Stimulated activated naive CD8-positive, alpha-beta T cell treated with anti-CD3 and anti-CD28 coated beads, Interleukin-15, amount 100 ng/mL, for 72 hours (primary cell): ENCODE data around the gene FOXO3.
"Not testable (repeated sequence)": the region's sequence is repeated elsewhere in the genome, so short reads cannot be mapped to it uniquely, and the experiment has no call there.

ENCODE experiments used
- ATAC-seq: fragments of 150-1000 bp; cut with Tn5 transposase; 2 replicates; pipeline ENCODE4 v1.10.0; 2021; ENCODE audit warnings: mild to moderate bottlenecking, moderate library complexity
- DNase-seq, 2 donors: peaks; one replicate each; pipeline ENCODE4 v3.0.0; 2021 to 2022
- H3K27ac Mint-ChIP-seq, 2 donors: one replicate each; pipeline ENCODE4 v1.8.0; 2022; ENCODE audit warnings: mild to moderate bottlenecking in 2 of 2, mixed read lengths in 2 of 2, moderate library complexity in 2 of 2
- H3K27me3 Mint-ChIP-seq: one replicate; pipeline ENCODE4 v1.8.0; 2022; ENCODE audit warnings: mixed read lengths
- H3K4me1 Mint-ChIP-seq: one replicate; pipeline ENCODE4 v1.8.0; 2022; ENCODE audit warnings: mild to moderate bottlenecking, mixed read lengths
- H3K4me3 Mint-ChIP-seq, 2 donors: one replicate each; pipeline ENCODE4 v1.8.0; 2022; ENCODE audit warnings: mild to moderate bottlenecking in 2 of 2, mixed read lengths in 2 of 2, moderate library complexity in 1 of 2
- H3K9me3 Mint-ChIP-seq, 2 donors: one replicate each; pipeline ENCODE4 v1.8.0; 2022; ENCODE audit warnings: mixed read lengths in 2 of 2

Gene FOXO3

DNA sequence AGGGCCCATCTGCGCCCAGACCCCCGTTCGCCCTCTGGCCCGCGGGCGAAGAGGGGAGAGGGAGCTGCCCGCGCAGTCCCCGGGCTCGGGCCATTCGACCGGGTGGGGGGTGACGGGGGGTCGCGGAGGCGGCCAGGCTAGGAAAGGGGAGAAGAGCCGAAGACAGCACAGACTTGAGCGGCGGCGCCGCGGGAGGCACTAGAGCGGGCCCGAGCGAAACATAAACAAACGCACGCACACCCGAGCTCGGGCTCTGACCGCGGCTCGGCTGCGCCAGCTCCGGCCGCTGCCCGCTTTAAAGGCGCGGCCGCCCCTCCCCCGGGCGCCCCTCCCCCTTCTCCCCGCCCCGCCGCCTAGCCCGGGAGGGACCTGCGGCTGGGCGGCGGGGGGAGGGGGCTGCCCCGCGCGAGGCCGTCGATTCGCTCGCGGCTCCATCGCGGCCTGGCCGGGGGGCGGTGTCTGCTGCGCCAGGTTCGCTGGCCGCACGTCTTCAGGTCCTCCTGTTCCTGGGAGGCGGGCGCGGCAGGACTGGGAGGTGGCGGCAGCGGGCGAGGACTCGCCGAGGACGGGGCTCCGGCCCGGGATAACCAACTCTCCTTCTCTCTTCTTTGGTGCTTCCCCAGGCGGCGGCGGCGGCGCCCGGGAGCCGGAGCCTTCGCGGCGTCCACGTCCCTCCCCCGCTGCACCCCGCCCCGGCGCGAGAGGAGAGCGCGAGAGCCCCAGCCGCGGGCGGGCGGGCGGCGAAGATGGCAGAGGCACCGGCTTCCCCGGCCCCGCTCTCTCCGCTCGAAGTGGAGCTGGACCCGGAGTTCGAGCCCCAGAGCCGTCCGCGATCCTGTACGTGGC is at the start of gene FOXO3:
FOXO3 (plus strand) TSS at position 455 of the 846 bp plus-strand sequence; CDS start at position 747, 292 bp downstream.
- H3K4me1 Mint-ChIP-seq = peaks cover 52% of the 10 kb centered on the region
- no peaks in the 10 kb centered on the region for H3K9me3 Mint-ChIP-seq
- H3K27ac Mint-ChIP-seq = peak within 1 kb of the TSS in 1 of 2 donors; percentile 72
- DNase-seq = peak; percentile 50 to 61
- peaks cover 27% of the 10 kb centered on the region for H3K27me3 Mint-ChIP-seq
- H3K4me3 Mint-ChIP-seq = peak within 1 kb of the TSS; percentile 82 to 90
- ATAC-seq = peak; percentile 8

DNA sequence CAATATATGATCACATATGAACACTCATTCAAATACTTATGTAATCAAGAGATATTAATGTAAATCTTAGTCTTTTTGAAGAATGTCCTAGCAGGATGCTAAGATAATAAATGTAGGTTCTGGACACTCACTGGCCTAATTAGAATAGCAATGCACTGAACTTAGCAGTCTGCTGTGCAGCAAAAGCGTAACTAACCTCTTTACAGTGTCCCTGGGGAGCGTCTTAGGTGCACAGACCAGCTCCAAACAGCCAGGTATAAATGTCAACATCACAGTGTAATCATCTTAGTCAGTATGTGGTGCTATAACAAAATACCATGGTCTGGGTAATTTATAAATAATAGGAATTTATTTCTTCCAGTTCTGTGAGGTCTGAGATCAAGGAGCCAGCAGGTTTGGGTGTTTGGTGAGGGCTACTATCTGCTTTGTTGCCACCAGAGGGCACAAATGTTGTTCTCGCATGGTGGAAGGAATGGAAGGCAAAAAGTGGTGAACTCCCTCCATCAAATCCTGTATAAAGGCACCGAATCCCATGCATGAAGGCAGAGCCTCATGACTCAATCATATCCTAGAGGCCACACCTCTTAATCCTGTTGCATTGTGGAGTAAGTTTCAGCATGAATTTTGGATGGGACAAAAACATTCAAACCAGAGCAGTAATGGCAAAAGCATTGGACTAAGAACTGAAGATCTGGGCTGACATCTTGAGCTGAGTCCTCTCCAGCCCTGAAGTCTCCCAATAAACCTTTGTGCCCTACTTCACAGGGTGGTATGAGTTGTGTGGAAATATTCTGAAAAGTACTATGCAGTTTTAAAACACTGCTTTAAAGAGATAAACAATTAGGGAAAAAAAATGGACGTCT is 41.8 kb upstream of the FOXO3 start:
- Mint-ChIP-seq H3K4me3 (no peak overlapping the region), H3K27me3 (no peaks in the 10 kb centered on the region), H3K27ac (no peak overlapping the region), H3K9me3 (no peaks in the 10 kb centered on the region), H3K4me1 (no peaks in the 10 kb centered on the region)
- ATAC-seq (no peak), DNase-seq (no peak)

DNA sequence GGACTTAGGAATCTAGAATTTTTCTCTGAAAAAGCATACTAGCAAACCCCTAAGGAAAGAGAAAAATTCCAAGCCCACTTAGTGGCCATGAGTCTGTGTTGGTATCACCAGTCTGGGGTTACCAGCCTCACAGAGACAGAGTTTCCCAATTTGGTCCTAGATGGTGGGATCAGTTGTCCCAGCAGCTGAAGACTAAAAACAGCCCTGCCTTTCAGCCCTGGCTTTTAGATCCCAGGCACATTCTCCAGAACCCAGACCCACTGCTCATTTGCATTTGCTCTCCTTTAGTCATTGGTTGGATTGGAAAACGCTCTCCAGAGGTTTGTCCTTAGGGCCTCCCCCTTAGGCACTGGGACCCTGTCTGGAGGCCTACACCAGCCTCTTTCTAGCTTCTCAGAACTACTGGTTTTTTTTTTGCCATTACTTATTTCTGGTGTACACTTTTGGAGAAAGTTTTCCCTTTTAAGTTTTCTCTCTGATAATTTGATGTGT is 39.1 kb upstream of the FOXO3 start:
- no peaks in the 10 kb centered on the region for H3K27me3 Mint-ChIP-seq
- DNase-seq (no peak), ATAC-seq (no peak)
- no peaks in the 10 kb centered on the region for H3K4me1 Mint-ChIP-seq
- no peak overlapping the region for H3K4me3 Mint-ChIP-seq
- H3K27ac Mint-ChIP-seq = no peak overlapping the region
- no peaks in the 10 kb centered on the region for H3K9me3 Mint-ChIP-seq

DNA sequence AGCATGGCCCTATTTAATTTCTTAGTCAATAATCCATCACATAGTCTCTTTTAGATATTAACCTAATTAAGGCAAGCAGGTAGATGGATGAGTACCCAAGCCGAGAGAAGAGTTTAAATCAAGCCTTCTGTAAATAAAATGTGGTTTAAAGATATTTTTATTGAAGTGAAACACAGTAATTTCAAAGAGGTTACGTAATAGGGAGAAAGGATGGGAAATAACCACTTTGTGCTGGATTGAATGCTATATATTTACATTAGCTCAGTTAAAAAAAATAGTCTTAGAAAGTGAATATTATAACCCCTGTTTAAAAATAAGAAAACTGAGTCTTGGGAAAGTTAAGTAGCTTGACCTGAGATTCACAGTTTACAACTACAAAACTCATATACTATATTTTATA is 37.0 kb upstream of the FOXO3 start:
- Mint-ChIP-seq H3K27ac (no peak overlapping the region), H3K4me3 (no peak overlapping the region), H3K27me3 (no peaks in the 10 kb centered on the region), H3K9me3 (no peaks in the 10 kb centered on the region), H3K4me1 (no peaks in the 10 kb centered on the region)
- no peak for ATAC-seq
- no peak for DNase-seq

DNA sequence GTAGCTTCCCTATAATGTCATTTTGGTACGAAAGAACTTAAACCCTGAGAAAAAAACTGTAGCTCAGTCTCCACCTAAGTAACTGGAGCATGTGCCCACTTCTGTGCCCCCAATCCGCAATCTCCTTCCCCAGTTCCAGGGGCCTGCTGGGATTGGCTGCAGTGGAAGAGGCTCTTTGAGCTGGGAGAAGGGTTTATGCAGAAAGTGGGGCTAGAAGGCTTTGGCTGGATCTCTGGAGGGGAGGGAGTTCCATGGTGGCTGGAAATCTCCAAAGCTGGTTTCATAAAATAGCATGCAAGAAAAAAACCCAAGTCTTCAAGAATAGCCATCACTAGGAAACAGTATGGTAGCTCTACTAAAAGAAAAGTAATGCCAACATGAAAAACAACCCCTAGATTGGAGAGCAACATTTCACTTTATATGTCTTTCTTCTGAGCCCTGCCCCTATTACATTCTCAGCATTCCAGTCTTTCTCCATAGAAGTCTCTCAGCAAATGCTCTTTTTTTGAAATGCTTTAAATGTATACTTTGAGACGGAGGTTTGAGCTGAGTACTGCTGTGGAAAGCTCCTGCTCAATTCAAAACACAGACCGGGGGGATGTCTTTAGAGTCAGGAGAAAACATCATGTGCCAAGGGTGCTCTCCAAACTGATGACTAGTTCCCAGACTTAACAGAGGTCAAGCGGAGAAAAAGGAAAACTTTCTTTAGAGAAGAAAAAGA is 36.0 kb upstream of the FOXO3 start:
- no peak for DNase-seq
- Mint-ChIP-seq H3K4me1 (no peaks in the 10 kb centered on the region), H3K4me3 (no peak overlapping the region), H3K27me3 (no peaks in the 10 kb centered on the region), H3K9me3 (no peaks in the 10 kb centered on the region), H3K27ac (no peak overlapping the region)
- ATAC-seq = no peak

DNA sequence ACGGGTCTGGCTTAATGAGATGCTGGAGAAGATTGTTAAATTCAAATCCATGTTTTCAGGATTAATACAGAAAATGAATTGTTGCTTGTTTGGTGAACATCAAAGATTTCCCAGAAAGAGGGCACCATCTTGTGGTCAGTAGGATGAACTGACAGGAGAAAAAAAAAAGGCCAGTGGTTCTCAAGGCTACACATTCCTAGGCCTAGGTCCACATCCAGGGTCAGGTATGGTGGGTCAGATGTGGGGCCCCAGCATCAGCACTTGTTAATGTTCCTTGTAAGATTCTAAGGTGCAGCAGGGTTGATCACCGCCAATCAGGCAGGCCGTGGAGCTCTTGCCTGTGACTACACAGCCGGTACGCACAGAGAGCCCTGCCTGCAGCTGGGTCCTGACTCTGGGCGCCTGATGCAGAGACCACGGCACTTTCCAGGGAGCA is 34.0 kb upstream of the FOXO3 start:
- Mint-ChIP-seq H3K4me1 (no peaks in the 10 kb centered on the region), H3K27ac (no peak overlapping the region), H3K27me3 (no peaks in the 10 kb centered on the region), H3K4me3 (no peak overlapping the region), H3K9me3 (no peaks in the 10 kb centered on the region)
- peak; percentile 31 for ATAC-seq
- DNase-seq = no peak

DNA sequence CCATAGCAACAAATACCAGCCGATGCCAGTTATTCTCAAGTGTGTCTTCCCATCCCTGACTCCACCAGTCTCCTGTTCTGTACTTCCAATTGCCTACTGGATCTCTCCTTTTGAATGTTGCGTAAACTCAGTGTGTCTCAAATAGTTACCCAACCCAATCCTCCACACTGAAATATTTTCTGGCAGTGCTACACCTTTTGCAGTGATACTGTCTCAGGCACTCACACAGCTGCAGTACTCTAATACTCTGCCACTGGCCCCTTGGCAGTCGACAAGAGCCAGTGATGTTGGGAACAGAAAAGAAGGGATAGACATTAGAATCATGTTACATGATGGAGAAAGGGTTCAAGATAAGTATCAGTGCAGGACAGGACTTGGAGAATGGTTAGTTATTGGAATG is 31.8 kb upstream of the FOXO3 start:
- H3K27ac Mint-ChIP-seq = no peak overlapping the region
- no peaks in the 10 kb centered on the region for H3K9me3 Mint-ChIP-seq
- ATAC-seq (no peak), DNase-seq (no peak)
- no peaks in the 10 kb centered on the region for H3K4me1 Mint-ChIP-seq
- H3K27me3 Mint-ChIP-seq = no peaks in the 10 kb centered on the region
- no peak overlapping the region for H3K4me3 Mint-ChIP-seq

DNA sequence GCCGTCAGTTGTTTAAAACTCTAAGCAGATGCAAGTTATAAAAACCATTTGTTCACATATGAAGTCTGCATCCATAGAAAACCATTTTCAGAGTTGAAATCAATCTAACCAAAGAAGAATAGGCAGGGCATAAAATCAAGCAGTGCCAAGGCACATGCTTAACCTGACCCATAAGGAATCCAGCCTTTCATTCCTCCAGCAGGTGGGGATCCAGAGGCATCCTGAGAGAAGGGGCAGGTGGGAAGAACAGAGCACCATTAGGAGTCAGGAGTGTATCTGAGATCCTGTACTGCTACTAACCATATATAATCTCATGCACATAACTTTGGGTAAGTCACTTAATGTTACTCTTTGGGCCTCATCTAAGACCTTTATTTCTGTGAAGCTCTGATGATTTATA is 29.4 kb upstream of the FOXO3 start:
- H3K27me3 Mint-ChIP-seq = no peaks in the 10 kb centered on the region
- H3K4me1 Mint-ChIP-seq = no peaks in the 10 kb centered on the region

DNA sequence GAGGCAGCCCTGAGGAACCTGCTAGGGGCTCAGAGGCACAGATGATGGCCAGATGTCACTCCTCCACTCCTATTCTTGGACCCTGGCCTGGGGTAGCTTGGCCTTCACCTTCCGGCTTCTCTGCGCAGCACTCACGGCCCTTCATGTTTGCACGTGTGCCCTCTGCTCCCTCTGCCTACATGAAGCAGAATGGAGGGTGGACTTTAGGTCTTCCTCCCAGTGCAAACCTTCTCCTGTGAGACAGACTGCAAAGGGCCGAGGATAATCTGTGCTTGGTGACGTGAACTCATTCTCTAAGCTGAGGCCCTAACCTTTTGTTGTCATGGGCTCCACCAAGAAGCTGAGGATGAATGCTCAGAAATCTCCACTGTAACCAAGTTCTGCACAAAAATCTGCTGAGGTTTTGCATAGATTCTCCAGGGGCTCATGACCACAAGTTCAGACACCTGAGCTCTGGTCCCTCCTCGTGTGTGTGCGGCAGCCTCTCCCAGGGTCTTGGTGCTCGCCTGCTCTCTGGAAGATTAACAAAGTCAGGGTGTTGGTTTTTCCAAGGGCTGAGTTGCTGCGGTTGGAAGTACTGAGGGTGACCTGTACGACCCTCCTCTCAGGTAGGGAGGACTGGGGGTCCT is 25.5 kb upstream of the FOXO3 start:
- Mint-ChIP-seq H3K4me1 (no peaks in the 10 kb centered on the region), H3K27ac (no peak overlapping the region), H3K9me3 (peaks cover 0 to 4% of the 10 kb centered on the region in 2 donors), H3K4me3 (no peak overlapping the region), H3K27me3 (peaks cover 6% of the 10 kb centered on the region)
- no peak for DNase-seq
- no peak for ATAC-seq

More for the DNA sequence above, 29.4 kb upstream of the FOXO3 start:
- DNase-seq (no peak), ATAC-seq (no peak)
- Mint-ChIP-seq H3K27ac (no peak overlapping the region), H3K9me3 (no peaks in the 10 kb centered on the region), H3K4me3 (no peak overlapping the region)

DNA sequence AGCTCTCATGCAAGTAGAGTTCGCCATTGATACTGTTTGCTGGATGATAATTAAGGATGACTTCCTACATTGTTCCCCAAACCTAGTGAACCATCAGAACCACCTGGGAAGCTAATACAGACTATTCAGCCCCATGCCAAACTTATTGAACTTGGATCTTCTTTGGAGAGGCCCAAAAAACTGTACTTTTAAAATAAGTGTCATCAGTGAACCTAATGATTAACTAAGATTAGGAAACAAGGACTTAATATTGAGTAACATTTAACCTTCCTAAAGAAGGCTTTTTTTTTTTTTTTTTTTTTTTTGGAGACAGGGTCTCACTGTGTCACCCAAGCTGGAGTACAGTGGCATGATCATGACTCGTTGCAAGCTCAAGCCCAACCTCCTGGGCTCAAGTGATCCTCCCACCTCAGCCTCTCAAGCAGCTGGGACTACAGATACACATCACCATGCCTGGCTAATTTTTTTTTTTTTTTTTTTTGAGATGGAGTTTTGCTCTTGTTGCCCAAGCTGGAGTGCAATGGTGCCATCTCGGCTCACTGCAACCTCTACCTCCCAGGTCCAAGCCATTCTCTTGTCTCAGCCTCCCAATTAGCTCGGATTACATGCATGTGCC is 24.7 kb upstream of the FOXO3 start:
- H3K4me1 Mint-ChIP-seq, H3K4me3 Mint-ChIP-seq, H3K27ac Mint-ChIP-seq, DNase-seq, H3K27me3 Mint-ChIP-seq, H3K9me3 Mint-ChIP-seq, ATAC-seq: not testable (repeated sequence)

DNA sequence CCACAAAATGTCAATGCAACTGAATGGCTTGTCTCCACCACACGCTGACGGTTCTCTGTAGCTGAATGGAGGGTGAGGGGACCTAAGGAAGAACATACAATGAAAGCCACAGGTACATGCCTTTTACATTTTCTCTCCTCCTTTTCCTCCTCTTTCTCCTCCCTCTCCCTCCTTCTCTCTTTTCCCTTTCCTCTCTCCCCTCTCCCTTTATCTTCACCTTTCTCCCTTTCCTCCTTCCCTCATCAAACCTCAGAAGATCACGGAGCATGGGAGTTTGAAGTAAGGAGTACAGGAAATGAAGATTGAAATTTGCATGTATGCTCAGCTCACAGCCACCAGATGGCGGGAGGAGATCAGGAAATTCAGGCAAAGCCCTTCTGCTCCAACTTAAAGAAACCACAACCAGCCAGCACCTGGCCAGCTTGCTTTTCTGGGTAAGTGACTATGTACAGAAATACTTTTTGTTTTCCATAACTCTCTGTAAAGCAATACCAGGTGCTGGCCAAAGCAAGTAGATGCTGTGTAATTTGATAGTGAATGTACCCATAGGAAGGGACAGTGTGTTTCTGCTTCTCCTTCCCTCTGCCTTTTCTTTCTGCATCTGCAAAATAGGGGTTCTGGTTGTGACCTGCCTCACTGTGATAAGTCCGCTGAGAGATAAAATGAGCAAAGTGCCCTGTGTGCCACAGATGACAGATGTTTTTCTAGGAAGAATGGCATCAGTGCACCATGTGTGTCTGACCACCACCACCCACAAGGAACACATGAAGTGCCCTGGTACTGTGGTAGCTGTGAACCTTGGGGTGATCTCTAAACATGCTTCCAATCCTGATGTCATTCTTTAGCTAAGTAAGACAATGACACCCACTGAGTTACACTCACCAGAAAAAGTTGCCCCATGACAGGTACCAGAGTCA is 18.6 kb upstream of the FOXO3 start:
- DNase-seq = peak; percentile 51 to 53
- H3K27me3 Mint-ChIP-seq = peaks cover 15% of the 10 kb centered on the region
- peaks cover 0 to 4% of the 10 kb centered on the region in 2 donors for H3K9me3 Mint-ChIP-seq
- peak; percentile 70 for ATAC-seq
- peak overlapping the region; percentile 52 to 76 for H3K4me3 Mint-ChIP-seq
- no peak overlapping the region for H3K27ac Mint-ChIP-seq
- peaks cover 18% of the 10 kb centered on the region for H3K4me1 Mint-ChIP-seq

DNA sequence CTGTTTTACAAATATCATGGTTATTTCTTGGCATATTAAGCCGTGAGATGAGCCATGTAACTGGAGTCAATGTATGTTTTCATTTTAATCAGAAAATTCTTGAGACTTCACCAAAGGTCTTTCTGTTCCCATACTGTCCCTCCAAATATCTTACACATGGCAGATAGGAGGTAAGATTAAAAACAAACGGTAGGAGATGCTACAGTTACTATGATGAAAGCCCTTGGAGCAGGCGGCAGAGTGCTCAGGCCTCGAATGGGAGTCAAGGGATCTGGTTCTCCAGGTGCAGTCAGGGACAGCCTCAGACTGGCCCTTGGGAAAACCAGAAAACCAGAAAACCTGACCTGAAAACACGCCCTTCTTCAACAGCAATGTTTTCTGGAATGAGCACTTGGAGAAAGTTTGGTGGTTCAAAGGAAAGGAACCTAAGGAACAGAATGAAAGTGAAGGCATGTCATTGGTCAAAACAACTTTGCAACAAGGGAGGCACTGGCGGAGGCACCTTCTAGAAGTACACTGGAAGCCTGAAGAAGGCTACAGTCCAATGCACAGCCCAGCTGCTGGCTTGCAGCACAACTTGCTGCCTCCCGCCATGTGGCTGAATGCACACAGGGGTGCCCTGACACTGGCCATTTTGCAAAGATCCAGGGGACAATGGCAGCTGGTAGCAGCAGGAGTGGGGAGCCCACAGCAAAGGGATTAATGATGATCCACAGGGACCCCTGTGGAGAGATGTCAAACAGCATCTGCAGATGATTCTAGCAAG is 17.4 kb upstream of the FOXO3 start:
- ATAC-seq = no peak
- no peak for DNase-seq
- Mint-ChIP-seq H3K9me3 (peaks cover 0 to 4% of the 10 kb centered on the region in 2 donors), H3K27ac (peak overlapping the region in 1 of 2 donors; percentile 27), H3K4me1 (peaks cover 18% of the 10 kb centered on the region), H3K27me3 (peaks cover 15% of the 10 kb centered on the region), H3K4me3 (no peak overlapping the region)

DNA sequence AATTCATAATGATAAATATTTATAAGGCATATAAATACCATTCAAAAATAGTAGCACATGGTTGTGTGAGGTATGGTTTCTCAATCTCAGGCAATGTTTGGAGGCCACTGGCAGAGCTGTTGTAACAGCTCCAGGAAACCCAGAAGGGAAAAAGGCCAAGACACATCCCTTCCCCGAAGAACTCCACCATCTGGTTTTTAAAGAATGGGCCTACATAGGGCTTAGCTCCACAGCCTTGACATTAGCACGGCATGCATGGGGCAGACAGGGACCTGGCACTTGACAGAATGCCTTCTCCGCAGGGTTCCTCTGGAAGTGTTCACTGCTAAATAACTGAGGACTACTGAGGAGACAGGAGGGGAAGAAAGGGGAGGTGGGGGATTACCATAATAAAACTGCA is 16.1 kb upstream of the FOXO3 start:
- Mint-ChIP-seq H3K9me3 (peaks cover 0 to 2% of the 10 kb centered on the region in 2 donors), H3K27ac (no peak overlapping the region), H3K27me3 (peaks cover 10% of the 10 kb centered on the region), H3K4me3 (no peak overlapping the region), H3K4me1 (peaks cover 18% of the 10 kb centered on the region)
- DNase-seq (no peak), ATAC-seq (no peak)
